GM12892 (cell line): ENCODE measurements around the gene NENF.

ENCODE experiments used
- DNase-seq: peaks from one replicate; pipeline ENCODE4 v3.0.0; 2011; ENCODE audit not compliant: insufficient read length
- FAIRE-seq: peaks from 2 replicates; lab custom pipeline; 2011; peaks lifted over from hg19 to GRCh38; lab: Jason Lieb, UNC
- POLR2A ChIP-seq: IDR thresholded peaks from 2 replicates; pipeline ENCODE4 v1.6.1; 2011; ENCODE audit warnings: low read depth, low read length, control low read depth
- POLR2AphosphoS5 ChIP-seq: IDR thresholded peaks from 2 replicates; pipeline ENCODE4 v1.6.1; 2011; ENCODE audit warnings: low read depth, low read length, control low read depth
- TAF1 ChIP-seq: IDR thresholded peaks from 2 replicates; pipeline ENCODE4 v1.6.1; 2011; ENCODE audit warnings: low read depth, mild to moderate bottlenecking, control low read depth, low read length, borderline replicate concordance

The NENF gene

DNA sequence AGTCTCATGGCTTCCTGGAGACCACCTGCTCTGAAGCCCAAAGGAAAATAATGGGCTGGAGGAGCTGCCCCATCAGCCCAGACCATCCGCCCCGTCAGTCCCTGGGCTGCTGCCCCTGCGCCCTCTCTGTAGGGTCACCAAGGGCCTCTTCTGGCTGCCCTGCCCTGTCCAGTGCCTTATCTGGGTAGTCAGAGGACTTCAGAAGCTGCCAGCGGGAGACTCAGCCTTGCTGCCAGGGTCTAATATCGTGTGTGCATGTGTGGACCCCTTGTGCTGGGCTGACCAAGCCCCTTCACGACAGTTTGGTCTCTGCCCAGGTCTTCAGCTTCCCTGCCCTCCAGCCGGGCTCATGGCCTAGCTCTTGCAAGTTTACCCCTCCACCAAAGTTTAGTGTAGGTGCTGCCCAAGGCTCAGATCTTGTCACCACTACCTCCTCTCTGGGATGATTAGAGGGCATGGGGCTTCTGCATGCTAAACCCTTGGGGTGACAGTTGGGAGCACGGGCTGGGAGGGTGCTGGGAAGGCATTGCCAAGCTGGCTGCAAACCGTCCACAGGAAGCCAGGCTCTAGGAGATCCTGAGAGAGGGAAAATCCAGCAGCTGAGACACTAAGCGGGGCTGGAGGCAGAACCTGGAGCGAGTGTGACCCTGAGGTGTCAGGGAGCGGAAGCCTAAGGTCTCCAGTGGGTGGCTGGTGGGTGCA lies 20.6 kb downstream of the NENF start:
- FAIRE-seq (no peak), DNase-seq (no peak)
- TF ChIP-seq POLR2A (no peak), POLR2AphosphoS5 (no peak), TAF1 (no peak)

GRCh38 chr1:212454741-212455140 lies 22.0 kb downstream of the NENF start:
- TF ChIP-seq POLR2A (no peak), TAF1 (no peak)
- FAIRE-seq (no peak), DNase-seq (no peak)

- DNase-seq: no peak
- no peak for TF ChIP-seq TAF1
- no peak for TF ChIP-seq POLR2A
- TF ChIP-seq POLR2AphosphoS5: no peak
- no peak for FAIRE-seq
Observed at GRCh38 chr1:212455401-212455800, 22.7 kb downstream of the NENF start.

DNA sequence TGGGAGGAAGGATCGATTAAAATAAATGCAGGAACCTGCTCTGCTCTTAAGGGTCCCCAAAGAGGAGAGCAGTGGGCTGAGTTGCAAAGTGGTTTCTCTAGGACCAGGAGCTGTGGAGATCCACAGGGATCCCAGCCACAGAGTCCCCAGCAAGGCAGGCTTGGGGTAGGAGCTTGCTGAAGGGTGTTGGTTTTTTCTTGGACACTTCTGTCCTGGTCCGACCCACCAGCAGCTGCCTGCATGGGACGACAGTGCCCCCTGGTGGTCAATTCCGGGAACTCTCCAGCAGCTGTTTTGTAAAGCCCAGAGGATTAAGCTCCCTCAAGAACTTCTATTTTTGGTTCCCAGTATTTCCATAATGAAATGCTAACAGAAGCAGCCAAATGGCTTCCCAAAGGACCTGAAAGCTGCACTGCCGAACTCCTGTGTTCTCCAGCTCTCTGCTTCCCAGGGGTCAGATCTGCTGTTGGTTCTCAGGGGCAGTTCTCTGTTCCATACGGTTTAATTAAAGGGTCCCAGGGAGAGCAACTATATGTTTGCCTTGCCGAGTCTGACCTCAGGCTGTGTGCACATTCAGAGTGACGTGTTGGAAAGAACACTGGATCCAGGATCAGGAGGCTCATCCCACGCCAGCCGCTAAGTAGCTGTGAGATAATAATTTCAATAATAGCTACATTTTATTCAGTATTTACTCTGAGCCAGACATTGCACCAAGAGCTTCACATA lies 23.2 kb downstream of the NENF start:
- no peak for FAIRE-seq
- TF ChIP-seq POLR2AphosphoS5: no peak
- TF ChIP-seq TAF1: no peak
- TF ChIP-seq POLR2A: no peak
- peak; percentile 65 for DNase-seq

DNA sequence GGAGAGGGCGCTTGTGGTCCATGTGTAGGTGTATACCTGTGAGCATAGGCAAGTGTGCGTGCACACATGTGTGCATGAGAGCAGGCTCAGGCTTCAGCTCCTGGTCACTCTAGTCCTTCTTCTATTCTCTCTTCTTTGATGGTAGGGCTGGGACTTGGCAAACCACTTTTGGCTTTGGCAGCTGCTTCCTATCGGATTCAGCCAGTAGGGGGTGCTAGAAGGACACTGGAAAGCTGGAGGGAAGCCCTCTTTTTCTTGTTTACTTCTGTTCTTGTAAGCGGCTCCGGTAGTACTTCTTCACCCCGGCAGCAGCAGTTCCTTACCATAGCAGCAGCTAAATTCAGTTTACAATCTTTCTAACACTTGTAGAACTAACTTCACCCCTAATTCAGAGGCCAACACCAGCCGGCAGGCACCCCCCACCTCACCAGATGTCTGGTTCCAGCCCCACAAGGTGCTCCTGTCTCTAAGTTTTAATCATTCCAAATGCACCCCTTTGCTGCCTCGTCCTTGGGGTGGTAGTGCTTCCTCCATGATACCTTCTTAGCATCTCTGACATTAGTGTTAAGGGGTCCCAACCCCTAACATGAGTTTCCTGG lies 25.1 kb downstream of the NENF start:
- TF ChIP-seq TAF1: no peak
- TF ChIP-seq POLR2AphosphoS5: no peak
- no peak for TF ChIP-seq POLR2A
- DNase-seq: no peak
- FAIRE-seq: no peak

- TF ChIP-seq POLR2A: no peak
- no peak for TF ChIP-seq POLR2AphosphoS5
- no peak for TF ChIP-seq TAF1
- DNase-seq (no peak), FAIRE-seq (no peak)
Observed at GRCh38 chr1:212458817-212459216, 26.1 kb downstream of the NENF start.

GRCh38 chr1:212459656-212460055 lies 26.9 kb downstream of the NENF start:
- TF ChIP-seq POLR2AphosphoS5: no peak
- TF ChIP-seq POLR2A: no peak
- TF ChIP-seq TAF1: no peak
- DNase-seq (no peak), FAIRE-seq (no peak)

GRCh38 chr1:212460376-212460775 lies 27.7 kb downstream of the NENF start:
- DNase-seq (no peak), FAIRE-seq (no peak)
- TF ChIP-seq POLR2A: no peak
- TF ChIP-seq POLR2AphosphoS5: no peak
- TF ChIP-seq TAF1: no peak

DNA sequence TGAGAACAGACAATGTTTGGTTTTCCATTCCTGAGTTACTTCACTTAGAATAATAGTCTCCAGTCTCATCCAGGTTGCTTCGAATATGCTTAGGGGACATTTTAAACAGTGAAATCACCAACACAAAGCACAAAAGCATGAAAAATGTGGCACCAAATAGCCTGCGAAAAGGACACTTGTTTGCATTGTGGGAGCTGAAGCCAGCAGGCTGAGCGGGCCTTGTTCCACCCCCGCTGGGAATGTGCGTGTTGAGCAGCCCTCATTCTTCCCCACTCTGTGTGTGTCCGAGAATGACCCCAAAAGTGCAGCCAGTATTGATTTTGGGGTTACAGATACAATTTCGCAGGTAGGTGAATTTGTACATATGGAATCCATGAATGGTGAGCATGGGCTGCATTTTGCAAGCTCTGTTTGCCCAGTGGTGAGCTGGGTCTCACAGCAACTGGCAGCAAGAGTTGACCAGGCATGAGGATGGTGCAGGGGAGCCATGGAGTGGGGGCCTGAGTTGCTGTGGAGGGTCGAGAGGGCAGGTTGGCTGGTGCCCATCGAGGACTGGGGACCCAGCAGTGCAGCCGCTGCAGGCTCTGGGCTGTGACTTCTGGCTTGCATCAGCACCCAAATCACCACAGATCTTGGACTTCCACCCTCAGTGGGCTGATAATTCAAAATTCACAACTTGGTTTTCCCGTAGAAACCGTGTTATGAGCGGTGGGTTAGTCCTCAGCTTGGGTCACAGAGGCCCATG lies 29.4 kb downstream of the NENF start:
- FAIRE-seq: no peak
- TF ChIP-seq POLR2AphosphoS5: no peak

DNA sequence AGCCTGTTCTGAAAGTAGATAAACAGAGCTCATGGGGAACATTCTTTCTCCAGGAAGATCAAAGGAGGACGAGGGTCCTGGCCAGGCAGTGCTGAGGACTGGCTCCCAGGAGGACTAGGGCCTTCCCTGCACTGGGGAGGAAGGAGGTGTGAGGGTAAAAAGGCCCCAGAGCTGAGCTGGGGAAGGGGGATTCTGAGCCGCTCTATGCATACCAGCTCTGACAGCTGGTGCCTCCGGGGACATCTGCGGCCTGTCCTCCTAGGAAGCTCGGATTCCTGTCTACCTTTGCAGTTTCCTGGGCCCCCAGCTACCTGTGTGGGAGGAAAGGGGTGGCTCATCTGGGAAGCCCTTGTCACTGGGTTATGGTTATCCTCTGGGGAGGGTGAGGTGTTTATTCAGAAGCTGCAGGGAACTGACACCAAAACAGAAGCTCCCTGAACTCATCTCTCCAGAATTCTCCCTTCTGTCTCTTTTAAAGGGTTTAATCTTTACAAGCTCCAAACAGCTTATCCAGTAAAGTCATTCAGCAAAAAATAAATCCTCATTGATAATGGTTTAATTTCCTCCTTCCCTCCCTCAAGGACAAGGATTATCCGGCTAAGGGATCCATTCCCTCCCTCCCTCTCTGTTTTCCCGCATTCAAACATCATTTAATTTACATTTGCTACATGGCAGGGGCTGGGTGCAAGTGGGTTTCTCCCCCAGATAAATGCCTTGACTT lies 31.0 kb downstream of the NENF start:
- no peak for DNase-seq
- no peak for TF ChIP-seq TAF1
- no peak for TF ChIP-seq POLR2A
- no peak for TF ChIP-seq POLR2AphosphoS5
- FAIRE-seq: no peak

More for the DNA sequence above, 29.4 kb downstream of the NENF start:
- DNase-seq: no peak

- no peak for DNase-seq
- no peak for FAIRE-seq
Observed at GRCh38 chr1:212465311-212465710, 32.6 kb downstream of the NENF start.

More at GRCh38 chr1:212465311-212465710, 32.6 kb downstream of the NENF start:
- TF ChIP-seq TAF1: no peak
- TF ChIP-seq POLR2AphosphoS5: no peak
- TF ChIP-seq POLR2A: no peak
